ENCODE data around the gene TSC22D2. TPM values are rescaled to one million over a fixed set of nuclear protein-coding genes. Genes with fewer than 3 reads are reported as not detected.

TSC22D2 gene
- total and polyA plus RNA-seq, 2 donors (not counting 3 experiments of a cell fraction or from before 2014, with no cell fraction given) = 7.6 to 43.9 TPM

DNA sequence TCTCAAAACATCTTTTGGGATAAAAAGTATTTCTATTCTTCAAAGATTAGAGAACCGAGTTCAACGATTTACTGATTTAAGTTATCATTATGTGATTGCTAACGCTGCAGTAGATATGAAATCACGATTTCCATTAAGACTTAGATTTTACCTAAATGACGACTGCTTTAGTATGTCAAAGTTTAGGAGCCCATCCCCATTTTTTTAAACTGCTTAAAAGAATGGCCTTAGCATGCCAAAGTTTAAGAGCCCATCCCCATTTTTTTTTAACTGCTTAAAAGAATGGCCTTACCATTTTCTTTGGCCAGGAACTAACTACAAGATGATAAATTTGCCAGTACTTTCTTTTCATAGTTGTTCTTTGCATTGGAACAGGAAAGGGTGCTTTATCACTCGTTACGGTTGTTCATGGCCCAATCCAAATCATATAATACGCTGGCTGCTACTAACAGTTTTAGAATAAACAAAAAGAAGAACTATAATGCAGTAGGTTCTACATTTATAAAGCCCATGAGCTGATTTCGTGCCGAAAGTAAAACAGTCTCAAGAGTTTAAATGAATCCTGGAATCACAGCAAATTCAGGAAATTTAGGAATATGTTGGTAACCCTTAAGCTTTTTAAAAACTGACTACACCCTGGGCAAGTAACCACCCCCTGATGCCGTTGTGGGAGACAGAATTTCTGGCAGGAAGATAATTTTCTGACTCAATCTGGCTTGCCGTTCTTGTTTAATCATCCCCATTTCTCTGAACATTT, 869 bp upstream of the TSC22D2 start:
- no peaks in the 10 kb centered on the region for H3K9me3 ChIP-seq (replicated peaks; ENCODE audit: control insufficient read depth, insufficient read depth, low read length)
- peaks cover 8% of the 10 kb centered on the region for H4K20me1 ChIP-seq (replicated peaks; ENCODE audit: control insufficient read depth, extremely low read depth, insufficient read depth, low read length)
- H3K27me3 ChIP-seq (ENCODE audit: control insufficient read depth in 2 of 2, insufficient read depth in 2 of 2, low read length in 2 of 2) = no peaks in the 10 kb centered on the region
- FAIRE-seq (peak; percentile 33), DNase-seq (ENCODE audit: low read depth, low spot score) (no peak)
- intact Hi-C loops (cut with micrococcal nuclease) (loop anchor here (1.0 to 5.0 kb wide), 3 partner anchors 18 to 195 kb away; partner anchors contain the start of gene SELENOT), dilution Hi-C loops (cut with MboI; ENCODE audit: extremely low pct_ligation_motif_present, low sequenced_read_pairs) (loop anchor here (25.0 kb wide), 1 partner anchor 170 kb away; no protein-coding TSS in a partner anchor)
- peak overlapping the region; percentile 96 for H3K4me2 ChIP-seq (ENCODE audit: insufficient read depth, low read length)
- ChIA-PET POLR2A (no interaction called here), CTCF (interaction anchor here (0.8 to 10.0 kb wide), 8 partner anchors 10 to 179 kb away, joined by 3 to 219 read pairs (median 6); no protein-coding TSS in a partner anchor)
- no peaks in the 10 kb centered on the region for H3K9me1 ChIP-seq (replicated peaks; ENCODE audit: control insufficient read depth, extremely low read depth, insufficient read depth, low read length)
- peak overlapping the region; percentile 41 for H2AFZ ChIP-seq (ENCODE audit: low read depth, low read length)
- BruUV-seq (replicated peaks) = TSS peak; percentile 66
- peaks cover 9% of the 10 kb centered on the region for H3K4me1 ChIP-seq (ENCODE audit: control insufficient read depth, extremely low read depth, insufficient read depth, low read length)
- peak overlapping the region; percentile 100 for H3K27ac ChIP-seq (ENCODE audit: insufficient read depth, low read depth, low read length)
- H3K9ac ChIP-seq (replicated peaks; ENCODE audit: extremely low read depth, insufficient read depth, low read length) = peak overlapping the region; percentile 96
- no peaks in the 10 kb centered on the region for H3K36me3 ChIP-seq (ENCODE audit: control insufficient read depth in 2 of 2, extremely low read depth in 1 of 2, insufficient read depth in 2 of 2, low read length in 2 of 2)
- TF ChIP-seq, protein P1, sequence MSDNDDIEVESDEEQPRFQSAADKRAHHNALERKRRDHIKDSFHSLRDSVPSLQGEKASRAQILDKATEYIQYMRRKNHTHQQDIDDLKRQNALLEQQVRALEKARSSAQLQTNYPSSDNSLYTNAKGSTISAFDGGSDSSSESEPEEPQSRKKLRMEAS (IDR thresholded peaks at IDR 0.05; ENCODE audit: insufficient read depth, insufficient read length) = no peak
- TF ChIP-seq POLR2A (IDR thresholded peaks at IDR 0.05; ENCODE audit: low read depth, low read length) (peak; percentile 51), EZH2 (IDR thresholded peaks at IDR 0.05; ENCODE audit: borderline replicate concordance, low read depth, low read length, severe bottlenecking) (no peak), CTCF (IDR thresholded peaks at IDR 0.05; ENCODE audit: extremely low read depth in 1 of 2, insufficient read depth in 1 of 2, low read depth in 1 of 2, low read length in 2 of 2) (no peak), POLR2AphosphoS5 (IDR thresholded peaks at IDR 0.05; ENCODE audit: insufficient read depth, low read depth, low read length) (no peak), FOS (IDR thresholded peaks at IDR 0.05; ENCODE audit: borderline replicate concordance, insufficient read depth, low read length) (no peak), MYC (IDR thresholded peaks at IDR 0.05; ENCODE audit: low read depth, low read length) (no peak)
- peak overlapping the region; percentile 36 to 81 (median 51) for H3K4me3 ChIP-seq (replicated peaks in 1 of 3; ENCODE audit: insufficient read depth in 1 of 3, low read depth in 1 of 3, low read length in 3 of 3)
- H3K79me2 ChIP-seq (ENCODE audit: control insufficient read depth, insufficient read depth, low read length) = peaks cover 33% of the 10 kb centered on the region

Data from endothelial cell of umbilical vein (primary cell).